NCI-H748 treated with DMSO at 0.1 percent for 48 hours (cell line): ENCODE data around the gene MKNK1.

Source experiments
- DNase-seq: peaks from one replicate; lab custom pipeline; 2025; lab: John Stamatoyannopoulos, UW

The MKNK1 gene

GRCh38 chr1:46558141-46558963, 45.7 kb downstream of the MKNK1 start:
- DNase-seq: no peak

GRCh38 chr1:46557403-46557802, 46.7 kb downstream of the MKNK1 start:
- no peak for DNase-seq

GRCh38 chr1:46556822-46557221, 47.2 kb downstream of the MKNK1 start:
- no peak for DNase-seq

- no peak for DNase-seq
Observed at GRCh38 chr1:46555826-46556619, 48.0 kb downstream of the MKNK1 start.

GRCh38 chr1:46554597-46555381, 49.3 kb downstream of the MKNK1 start:
- DNase-seq: no peak

- no peak for DNase-seq
Observed at GRCh38 chr1:46554236-46554596, 49.9 kb downstream of the MKNK1 start.

- no peak for DNase-seq
Observed at GRCh38 chr1:46553506-46553905, 50.6 kb downstream of the MKNK1 start.

- no peak for DNase-seq
Observed at GRCh38 chr1:46552357-46553237, 51.5 kb downstream of the MKNK1 start.

- DNase-seq: no peak
Observed at GRCh38 chr1:46551597-46552095, 52.4 kb downstream of the MKNK1 start, which contains the start of gene KNCN. KNCN (minus strand) TSS chr1:46551647; CDS start chr1:46551215, 432 bp downstream.

GRCh38 chr1:46550751-46551231, 53.3 kb downstream of the MKNK1 start:
- DNase-seq: peak; percentile 49

- peak; percentile 69 for DNase-seq
Observed at GRCh38 chr1:46549697-46550681, 54.1 kb downstream of the MKNK1 start.

- DNase-seq: peak; percentile 15
Observed at GRCh38 chr1:46547481-46548383, 56.3 kb downstream of the MKNK1 start.

GRCh38 chr1:46546210-46546609, 57.9 kb downstream of the MKNK1 start:
- DNase-seq: no peak

- no peak for DNase-seq
Observed at GRCh38 chr1:46545784-46546183, 58.3 kb downstream of the MKNK1 start.

GRCh38 chr1:46544561-46545240, 59.4 kb downstream of the MKNK1 start:
- DNase-seq: no peak

GRCh38 chr1:46543761-46544560, 60.1 kb downstream of the MKNK1 start:
- DNase-seq: no peak

GRCh38 chr1:46543382-46543760, 60.7 kb downstream of the MKNK1 start:
- DNase-seq: no peak
